OCI-LY3 (cell line): ENCODE measurements around the gene ZNF385D.

Experiments used
- H2AFZ ChIP-seq: fragments of 200-600, 300-600 bp; shearing (Covaris generic); 2 replicates; pipeline ENCODE4 v1.6.0; 2014; ENCODE audit warnings: antibody characterized with exemption, low read depth, low read length
- H3K27ac ChIP-seq: fragments of 200-600, 300-600 bp; sonication (generic); 2 replicates; pipeline ENCODE4 v1.5.1; 2014; ENCODE audit warnings: mild to moderate bottlenecking, low read length, moderate library complexity, mixed read lengths
- H3K27me3 ChIP-seq: fragments of 200-600, 300-600 bp; sonication (generic); 2 replicates; pipeline ENCODE4 v1.6.1; 2014; ENCODE audit warnings: low read depth, low read length, mixed read lengths
- H3K36me3 ChIP-seq: fragments of 200-600, 300-600 bp; sonication (generic); replicated peaks from 2 replicates; pipeline ENCODE3; 2014; ENCODE audit warnings: low read depth, low read length, mixed read lengths
- H3K4me1 ChIP-seq: fragments of 300-600, 200-600 bp; sonication (generic); 2 replicates; pipeline ENCODE4 v1.6.1; 2014; ENCODE audit warnings: low read length, mixed read lengths
- H3K4me2 ChIP-seq: fragments of 200-600, 300-600 bp; sonication (generic); 2 replicates; pipeline ENCODE4 v1.6.1; 2014; ENCODE audit warnings: low read length, mixed read lengths
- H3K4me3 ChIP-seq: fragments of 300-600, 200-600 bp; sonication (generic); 2 replicates; pipeline ENCODE4 v1.5.1; 2014; ENCODE audit warnings: antibody characterized with exemption, mild to moderate bottlenecking, low read length, moderate library complexity
- H3K79me2 ChIP-seq: fragments of 300-600, 200-600 bp; shearing (Covaris generic); 2 replicates; pipeline ENCODE4 v1.6.1; 2014; ENCODE audit warnings: mild to moderate bottlenecking, low read length, mixed read lengths
- H3K9ac ChIP-seq: fragments of 300-600, 200-600 bp; shearing (Covaris generic); 2 replicates; pipeline ENCODE4 v1.6.0; 2014; ENCODE audit warnings: mild to moderate bottlenecking, low read length, moderate library complexity
- H3K9me3 ChIP-seq: fragments of 200-600, 300-600 bp; shearing (Covaris generic); 2 replicates; pipeline ENCODE4 v1.6.1; 2014; ENCODE audit warnings: low read length, mixed read lengths; ENCODE audit not compliant: insufficient read depth
- H4K20me1 ChIP-seq: fragments of 200-600, 300-600 bp; sonication (generic); 2 replicates; pipeline ENCODE4 v1.6.1; 2016; ENCODE audit warnings: low read length, mixed read lengths; ENCODE audit not compliant: insufficient read depth
- CTCF ChIP-seq: fragments of 200-600, 300-600 bp; sonication (generic); IDR thresholded peaks from 2 replicates; pipeline ENCODE4 v1.5.1; 2014; ENCODE audit warnings: antibody characterized with exemption, low read length, low read depth
- EZH2phosphoT487 ChIP-seq: fragments of 200-600 bp; shearing (Covaris generic); IDR thresholded peaks from 2 replicates; pipeline ENCODE4 v1.6.1; 2018; ENCODE audit warnings: antibody characterized with exemption, mixed run types, low read depth

ZNF385D gene

GRCh38 chr3:21526461-21526860, 224.5 kb downstream of the ZNF385D start:
- peaks cover 5% of the 10 kb centered on the region for H3K36me3 ChIP-seq
- no peak for TF ChIP-seq CTCF
- TF ChIP-seq EZH2phosphoT487, result no peak
- H3K4me2 ChIP-seq, result no peak overlapping the region

GRCh38 chr3:21524133-21524532, 226.9 kb downstream of the ZNF385D start:
- H3K4me3 ChIP-seq, result no peak overlapping the region
- no peak overlapping the region for H3K27ac ChIP-seq
- no peak overlapping the region for H3K9ac ChIP-seq
- H4K20me1 ChIP-seq, result no peaks in the 10 kb centered on the region
- no peaks in the 10 kb centered on the region for H3K9me3 ChIP-seq
- H3K4me2 ChIP-seq, result no peak overlapping the region
- H2AFZ ChIP-seq, result no peak overlapping the region
- H3K27me3 ChIP-seq, result no peaks in the 10 kb centered on the region
- H3K36me3 ChIP-seq, result no peaks in the 10 kb centered on the region
- H3K4me1 ChIP-seq, result peaks cover 15% of the 10 kb centered on the region
- no peaks in the 10 kb centered on the region for H3K79me2 ChIP-seq
- no peak for TF ChIP-seq EZH2phosphoT487

More at GRCh38 chr3:21526461-21526860, 224.5 kb downstream of the ZNF385D start:
- Histone ChIP-seq H3K9me3 (no peaks in the 10 kb centered on the region), H3K4me1 (peaks cover 25% of the 10 kb centered on the region), H3K79me2 (no peaks in the 10 kb centered on the region), H3K27me3 (no peaks in the 10 kb centered on the region), H3K4me3 (no peak overlapping the region), H2AFZ (no peak overlapping the region), H4K20me1 (no peaks in the 10 kb centered on the region), H3K9ac (no peak overlapping the region), H3K27ac (no peak overlapping the region)

- Histone ChIP-seq H2AFZ (no peak overlapping the region), H4K20me1 (no peaks in the 10 kb centered on the region), H3K27ac (no peak overlapping the region), H3K9ac (no peak overlapping the region), H3K36me3 (no peaks in the 10 kb centered on the region), H3K79me2 (no peaks in the 10 kb centered on the region), H3K27me3 (no peaks in the 10 kb centered on the region), H3K4me3 (no peak overlapping the region), H3K4me2 (no peak overlapping the region), H3K4me1 (peaks cover 10% of the 10 kb centered on the region), H3K9me3 (no peaks in the 10 kb centered on the region)
- TF ChIP-seq CTCF (no peak), EZH2phosphoT487 (no peak)
Measured at GRCh38 chr3:21520106-21520963, 230.7 kb downstream of the ZNF385D start.

GRCh38 chr3:21517184-21517583, 233.8 kb downstream of the ZNF385D start:
- no peak overlapping the region for H3K9ac ChIP-seq
- no peak overlapping the region for H2AFZ ChIP-seq
- H3K4me1 ChIP-seq, result peaks cover 3% of the 10 kb centered on the region; the same call in 1 of the 2 replicates
- H3K4me2 ChIP-seq, result no peak overlapping the region
- no peaks in the 10 kb centered on the region for H3K79me2 ChIP-seq
- no peaks in the 10 kb centered on the region for H3K9me3 ChIP-seq
- H3K27ac ChIP-seq, result no peak overlapping the region
- H3K4me3 ChIP-seq, result no peak overlapping the region
- no peaks in the 10 kb centered on the region for H4K20me1 ChIP-seq
- no peaks in the 10 kb centered on the region for H3K27me3 ChIP-seq
- TF ChIP-seq EZH2phosphoT487 (no peak), CTCF (no peak)
- H3K36me3 ChIP-seq, result no peaks in the 10 kb centered on the region
